HG02973 (cell line): Measurements from ENCODE around the gene GABRD.
A peak's percentile ranks its signal among the peaks of the same experiment; 100 is the strongest.

ENCODE experiments used
- ATAC-seq: cut with Tn5 transposase; IDR thresholded peaks from one replicate; pipeline ENCODE4 v1.9.1; 2021; ENCODE audit warnings: moderate library complexity; ENCODE audit not compliant: unreplicated experiment

Gene GABRD

GRCh38 chr1:2037314-2037979 lies 18.3 kb downstream of the GABRD start:
- ATAC-seq = no peak

DNA sequence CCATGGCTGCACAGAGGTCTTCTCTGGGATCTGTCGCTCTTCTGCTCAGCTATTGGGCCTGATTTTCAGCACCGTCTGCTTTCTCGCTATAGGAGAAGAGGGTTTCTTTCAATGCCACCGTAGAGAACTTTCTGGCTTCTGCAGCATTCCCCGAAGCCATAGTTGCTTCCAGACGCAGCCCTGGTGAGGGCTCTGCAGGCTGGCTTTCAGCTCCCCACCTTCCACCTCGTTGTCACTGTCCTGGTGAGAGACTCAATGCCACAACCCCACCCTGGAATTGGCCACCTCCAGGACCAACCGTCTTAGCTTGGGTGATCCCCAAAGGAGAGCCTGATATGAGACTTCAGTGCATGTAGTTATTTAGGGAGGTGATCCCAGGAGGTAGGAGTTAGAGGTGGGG lies 19.1 kb downstream of the GABRD start:
- ATAC-seq = no peak

DNA sequence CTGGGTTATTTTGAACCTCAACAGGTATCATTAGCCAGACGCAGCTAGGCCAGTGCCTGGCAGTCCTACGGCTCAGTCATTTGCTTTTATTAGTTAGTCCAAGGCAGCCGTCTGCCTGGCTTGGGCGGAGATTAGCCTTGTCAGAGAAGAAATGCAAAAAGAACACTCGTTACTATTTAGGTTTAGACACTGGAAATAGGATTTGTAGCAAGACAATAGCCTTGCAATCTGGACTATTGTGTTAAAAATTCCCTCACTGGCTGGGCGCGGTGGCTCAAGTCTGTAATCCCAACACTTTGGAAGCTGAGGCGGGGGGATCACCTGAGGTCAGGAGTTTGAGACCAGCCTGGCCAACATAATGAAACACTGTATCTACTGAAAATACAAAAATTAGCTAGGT lies 20.1 kb downstream of the GABRD start:
- no peak for ATAC-seq

DNA sequence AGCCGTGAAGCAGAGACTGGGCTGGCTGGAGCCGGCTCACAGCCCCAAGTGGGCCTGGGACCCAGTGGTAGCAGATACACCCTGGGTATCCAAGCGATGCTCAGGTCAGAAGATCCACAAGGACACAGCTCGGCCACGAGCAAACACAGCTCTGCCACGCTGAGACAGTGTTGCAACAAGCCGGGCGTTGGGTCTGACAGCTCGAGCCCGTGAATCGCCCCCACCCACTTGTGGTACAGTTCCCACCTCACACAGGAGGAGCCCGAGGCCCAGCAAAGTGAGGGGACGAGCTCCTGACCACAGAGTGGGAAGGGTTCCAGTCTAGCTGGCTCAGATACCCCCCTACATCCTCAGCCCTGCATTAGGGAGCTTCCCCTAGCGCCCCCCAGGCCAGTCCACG lies 22.2 kb downstream of the GABRD start:
- ATAC-seq = no peak

DNA sequence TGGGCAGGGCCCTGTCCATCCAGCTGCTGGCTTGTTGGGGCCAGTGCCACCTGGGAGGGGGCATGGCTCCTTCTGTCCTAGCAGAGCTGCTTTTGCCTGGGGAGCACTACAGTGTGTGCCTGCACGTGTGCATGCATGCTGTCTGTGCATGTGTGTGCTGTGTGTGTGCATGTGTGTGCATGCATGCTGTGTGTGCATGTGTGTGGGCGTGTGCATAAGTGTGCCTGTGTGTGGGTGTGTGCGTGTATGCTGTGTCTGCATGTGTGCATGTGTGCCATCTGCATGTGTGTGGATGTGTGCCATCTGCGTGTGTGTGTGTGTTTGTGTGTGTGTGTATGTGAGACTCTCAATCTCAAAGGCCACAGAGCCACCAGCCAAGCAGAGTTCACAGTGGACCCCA lies 22.7 kb downstream of the GABRD start:
- ATAC-seq = no peak

GRCh38 chr1:2042830-2043773 lies 24.0 kb downstream of the GABRD start:
- no peak for ATAC-seq

- ATAC-seq = no peak
These were observed 24.7 kb downstream of the GABRD start for GRCh38 chr1:2043886-2044285.

- no peak for ATAC-seq
These were observed 25.6 kb downstream of the GABRD start for GRCh38 chr1:2044510-2045319.

DNA sequence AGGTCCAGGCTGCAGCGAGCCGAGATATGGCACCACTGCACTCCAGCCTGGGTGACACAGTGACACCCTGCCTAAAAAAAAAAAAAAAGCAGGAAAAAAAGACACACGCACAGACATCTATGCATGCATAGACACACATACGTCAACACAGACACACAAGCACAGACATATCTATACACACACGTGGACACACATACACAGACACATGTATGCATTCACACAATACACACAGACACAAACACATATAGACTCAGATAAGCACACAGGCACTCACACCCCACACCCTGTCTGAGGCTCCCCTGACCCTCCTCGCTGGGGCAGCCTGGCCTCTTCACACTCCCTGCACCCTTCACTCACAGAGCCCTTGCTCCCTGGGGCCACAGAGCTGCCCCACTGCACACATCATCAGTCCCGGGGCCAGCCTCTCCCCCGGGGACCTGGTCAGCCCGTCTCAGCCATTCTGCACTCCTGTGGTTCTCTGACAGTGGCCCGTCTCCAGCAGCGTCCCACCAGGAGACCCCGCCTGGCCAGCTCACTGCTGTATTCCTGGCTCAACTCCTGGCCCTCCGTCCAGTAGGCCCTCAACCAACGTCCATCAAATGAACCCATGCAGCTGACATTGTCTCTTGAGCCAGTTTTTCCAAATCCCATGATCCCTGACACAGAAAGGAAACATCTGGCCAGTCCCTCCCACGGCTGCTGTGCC lies 26.5 kb downstream of the GABRD start:
- ATAC-seq = no peak

- ATAC-seq = no peak
These were observed 27.2 kb downstream of the GABRD start for GRCh38 chr1:2046174-2046917.

DNA sequence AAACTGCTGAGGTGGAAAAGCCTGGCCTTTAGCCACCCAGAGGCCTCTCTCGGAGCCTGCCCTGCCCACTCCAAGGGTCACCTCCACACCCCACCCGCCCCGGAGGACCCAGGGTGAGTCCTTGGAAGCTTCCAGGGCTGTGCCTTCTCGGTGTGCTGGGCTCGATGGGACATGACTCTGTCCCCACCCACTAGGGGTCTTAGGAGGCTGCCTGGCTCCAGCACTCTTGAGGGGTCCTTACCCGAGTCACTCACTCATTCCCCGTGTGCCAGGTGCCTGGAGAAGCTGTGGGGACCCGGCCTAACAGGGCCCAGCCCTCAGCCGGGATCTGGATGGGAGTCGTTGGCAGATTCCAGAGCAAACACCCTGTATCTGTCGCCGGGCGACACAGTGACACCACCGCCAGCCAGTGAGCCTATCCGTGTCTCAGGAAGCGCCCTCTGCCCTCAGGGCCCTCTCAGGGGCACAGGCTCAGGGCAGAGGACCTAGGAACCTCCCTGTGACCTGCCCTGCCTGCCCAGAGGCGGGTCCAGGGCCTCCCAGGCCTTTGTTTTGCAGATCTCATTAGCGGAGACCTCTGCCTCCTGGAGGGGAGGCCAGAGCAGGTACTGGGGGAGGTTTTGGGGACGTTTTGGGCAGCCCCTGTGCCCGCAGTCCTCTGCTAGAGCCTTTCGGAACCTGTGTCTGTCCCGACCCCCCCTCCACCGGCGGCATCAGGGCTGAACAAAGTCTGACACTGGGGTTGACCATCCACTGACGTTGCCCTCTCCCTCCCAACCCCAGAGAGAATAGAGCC lies 28.0 kb downstream of the GABRD start:
- ATAC-seq = no peak

DNA sequence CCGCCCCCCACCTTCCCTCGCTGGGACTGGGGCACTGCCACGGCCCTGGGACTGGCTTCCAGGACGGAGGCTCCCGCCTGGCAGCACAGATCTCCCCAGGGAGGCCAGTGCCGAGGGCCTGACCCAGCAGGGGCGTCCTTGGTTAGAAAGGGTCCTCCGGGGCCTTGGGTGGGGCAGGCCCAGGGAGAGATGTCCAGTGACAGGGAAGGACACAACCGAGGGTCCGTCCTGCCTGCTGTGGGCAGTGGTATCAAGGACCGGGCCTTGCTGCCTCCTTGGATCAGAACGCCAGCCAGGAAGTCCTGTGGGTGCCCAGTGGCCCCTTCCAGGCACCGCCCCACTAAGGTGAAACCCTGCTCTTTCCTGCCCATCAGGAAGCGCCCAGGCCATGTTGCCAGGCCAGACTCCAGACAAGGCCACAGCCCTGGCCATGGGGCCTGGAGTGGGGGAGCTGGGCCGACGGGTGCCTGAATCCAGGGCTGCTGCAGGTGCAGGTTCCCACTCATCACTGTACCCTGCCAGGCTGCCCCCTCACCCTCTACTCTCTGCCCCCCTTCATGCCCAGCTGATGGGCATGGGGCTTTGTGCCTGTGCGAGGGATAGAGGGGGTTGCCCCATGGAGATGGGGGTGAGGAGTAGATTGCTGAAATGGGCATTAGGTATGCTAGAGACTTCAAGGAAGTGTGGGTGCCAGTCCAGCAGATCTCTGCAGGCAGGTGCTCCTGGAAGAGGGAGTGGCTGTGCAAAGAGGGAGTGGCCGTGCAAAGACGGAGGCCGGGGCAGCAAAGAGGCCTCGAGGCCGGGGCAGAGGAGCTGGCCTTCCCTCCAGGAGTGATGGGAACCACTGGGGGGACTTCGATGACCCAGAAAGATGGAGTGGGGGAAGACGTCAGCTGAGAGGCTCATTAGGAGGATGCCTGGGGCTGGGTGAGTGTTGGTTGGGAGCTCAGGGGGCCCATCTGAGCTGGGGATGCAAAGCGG lies 28.9 kb downstream of the GABRD start:
- ATAC-seq = no peak

DNA sequence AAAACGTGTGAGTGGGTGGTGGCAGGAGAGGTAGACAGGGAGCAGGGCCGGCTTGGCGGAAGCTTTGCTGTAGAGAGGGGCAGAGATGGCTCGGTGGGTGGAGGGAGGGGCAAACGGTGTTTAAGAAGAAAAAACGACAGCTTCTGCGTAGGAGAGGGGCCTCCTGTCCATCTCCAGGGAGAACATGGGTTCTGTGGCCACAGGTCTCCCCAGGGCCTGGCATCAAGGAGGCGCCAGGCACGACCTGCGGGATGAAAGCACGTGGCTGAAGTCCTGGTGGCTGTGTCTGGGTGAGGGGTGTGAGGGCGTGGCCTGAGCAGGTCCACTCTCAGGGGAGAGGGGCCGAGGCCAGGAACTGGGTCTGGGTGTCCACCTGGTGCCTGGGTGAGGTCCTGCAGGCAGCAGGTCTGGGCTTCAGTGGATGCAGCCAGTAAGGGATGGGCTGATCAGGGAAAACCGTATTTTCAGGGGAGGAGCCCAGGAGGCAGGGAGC lies 30.1 kb downstream of the GABRD start:
- no peak for ATAC-seq

DNA sequence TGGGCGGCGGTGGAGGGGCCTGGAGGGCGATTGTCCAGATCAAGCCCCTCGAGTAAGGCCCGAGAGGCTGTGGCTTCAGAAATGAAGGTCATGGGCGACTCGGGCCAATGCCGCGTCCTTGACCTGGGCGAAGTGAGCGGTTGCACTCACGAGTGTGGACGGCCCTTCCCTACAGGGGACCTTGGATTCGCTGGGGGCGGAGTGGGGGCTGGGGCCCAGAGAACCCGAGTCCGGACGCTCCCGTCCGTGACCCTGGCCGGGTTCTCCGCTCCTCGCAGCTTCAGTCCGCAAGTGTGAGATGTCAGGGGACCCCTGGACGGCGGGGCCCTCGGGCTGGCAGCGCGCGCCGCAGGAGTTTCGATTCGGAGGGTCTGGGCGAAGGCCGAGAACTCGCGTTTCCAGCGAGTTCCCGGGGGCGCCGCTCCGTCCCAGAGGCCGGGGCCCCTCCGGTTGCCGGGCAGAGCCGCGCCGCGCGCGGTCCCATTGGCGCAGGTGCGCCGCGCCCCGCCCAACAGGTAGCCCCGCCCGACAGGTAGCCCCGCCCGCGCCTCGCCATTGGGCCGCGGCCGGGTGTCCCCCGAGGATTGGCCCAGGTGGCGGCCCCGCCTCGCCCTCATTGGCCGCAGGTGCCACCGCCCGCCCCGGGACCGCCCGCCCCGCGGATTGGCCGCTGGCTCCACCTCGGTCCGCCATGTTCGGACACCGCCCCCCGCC lies 30.7 kb downstream of the GABRD start, which contains the start of gene PRKCZ:
TSS of gene PRKCZ (plus strand) at position 694 of the 714 bp plus-strand sequence. CDS start 220 bp downstream, outside the sequence.
- ATAC-seq = peak; percentile 68

- ATAC-seq = no peak
These were observed 31.3 kb downstream of the GABRD start for GRCh38 chr1:2050461-2050792.

- ATAC-seq = no peak
These were observed 31.9 kb downstream of the GABRD start for GRCh38 chr1:2050793-2051682.
